DMS153 (cell line): ENCODE data around the gene IL18.
A peak's percentile ranks its signal among the peaks of the same experiment; 100 is the strongest.
"Not testable (repeated sequence)": the region's sequence is repeated elsewhere in the genome, so short reads cannot be mapped to it uniquely, and the experiment has no call there.

Experiments used
- DNase-seq: peaks from one replicate; lab custom pipeline; 2025; lab: John Stamatoyannopoulos, UW

Gene IL18

DNA sequence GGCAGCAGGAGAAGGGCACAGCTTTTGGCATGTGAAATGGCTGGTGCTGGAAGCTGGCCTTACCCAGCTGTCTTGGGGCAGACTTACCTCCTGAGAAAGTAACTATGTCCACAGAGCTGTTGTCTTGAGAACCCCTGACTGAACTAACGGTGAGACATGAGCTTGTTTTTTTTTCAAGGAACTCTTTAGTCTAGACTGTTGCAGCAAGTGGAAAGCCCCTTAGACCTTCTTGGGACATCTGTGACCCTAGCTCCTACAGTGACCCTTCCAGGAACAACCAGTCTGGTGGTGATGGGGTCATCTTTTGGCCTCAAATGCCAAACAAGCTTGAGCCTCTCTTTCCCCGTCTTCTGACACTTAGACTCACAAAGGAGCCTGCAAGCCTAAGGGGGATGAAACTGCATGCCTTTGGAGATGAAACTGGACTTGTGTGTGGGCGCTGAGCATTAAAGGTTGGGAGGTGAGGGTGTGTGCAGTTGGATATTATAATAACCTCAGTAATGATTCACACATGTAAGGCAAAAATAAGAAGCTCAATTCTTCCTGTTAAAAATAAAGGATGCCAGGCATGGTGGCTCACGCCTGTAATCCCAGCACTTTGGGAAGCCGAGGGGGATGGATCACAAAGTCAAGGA lies 41.8 kb downstream of the IL18 start:
- no peak for DNase-seq

DNA sequence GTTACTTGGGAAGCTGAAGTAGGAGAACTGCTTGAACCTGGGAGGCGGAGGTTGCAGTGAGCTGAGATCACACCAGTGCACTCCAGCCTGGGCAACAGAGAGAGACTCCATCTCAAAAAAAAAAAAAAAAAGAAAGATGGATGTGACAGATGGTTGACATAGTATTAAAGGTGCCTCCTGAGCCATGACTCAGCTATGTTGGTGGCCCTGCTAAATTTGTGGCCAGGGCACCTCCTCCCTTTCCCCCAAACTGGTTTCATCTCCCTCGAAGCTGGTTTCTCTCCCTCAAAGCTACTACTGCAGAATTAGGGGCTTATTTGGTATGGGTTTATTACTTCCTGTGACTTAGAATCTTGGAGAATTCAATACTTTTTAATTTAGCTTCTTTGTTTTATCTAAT lies 45.7 kb downstream of the IL18 start:
- no peak for DNase-seq

DNA sequence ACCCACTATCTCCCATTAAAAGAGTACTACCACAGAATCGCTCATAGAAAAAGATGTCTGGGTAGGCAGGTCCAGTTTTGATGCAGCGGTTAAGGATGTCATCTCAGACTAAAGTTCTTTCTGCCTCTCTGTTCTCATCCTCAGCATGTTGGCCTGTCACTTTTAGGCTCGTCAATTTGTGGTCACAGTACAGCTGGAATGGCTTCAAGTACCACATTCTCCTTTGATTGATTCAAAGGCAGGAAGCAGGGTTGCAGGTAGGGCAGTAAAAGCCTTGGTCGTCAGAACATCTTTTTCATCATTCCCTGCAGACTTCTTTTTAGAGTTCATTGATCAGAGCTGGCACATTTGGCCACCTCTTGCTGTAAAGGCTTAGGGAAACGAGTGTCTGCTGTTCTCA lies 48.5 kb downstream of the IL18 start:
- DNase-seq, result no peak

DNA sequence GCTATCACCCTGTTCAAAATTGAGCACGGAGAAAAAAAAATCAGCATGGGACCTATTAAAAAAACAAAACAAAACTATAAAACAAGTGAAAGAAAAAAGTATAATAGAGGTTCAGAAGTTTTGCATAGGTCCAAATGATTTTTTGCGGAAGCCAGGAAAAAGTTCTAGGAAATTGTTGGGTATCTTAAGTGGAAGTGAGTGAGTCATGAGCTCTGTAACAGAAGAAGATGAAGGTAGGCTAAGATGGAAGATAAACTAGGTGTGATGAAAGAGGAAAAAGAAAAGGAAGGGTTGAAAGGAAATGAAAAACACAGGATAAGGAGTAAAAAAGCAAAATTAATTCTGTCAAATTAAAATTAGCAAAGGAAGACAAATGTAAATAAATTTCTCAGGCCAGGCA lies 49.4 kb downstream of the IL18 start:
- DNase-seq, result no peak

DNA sequence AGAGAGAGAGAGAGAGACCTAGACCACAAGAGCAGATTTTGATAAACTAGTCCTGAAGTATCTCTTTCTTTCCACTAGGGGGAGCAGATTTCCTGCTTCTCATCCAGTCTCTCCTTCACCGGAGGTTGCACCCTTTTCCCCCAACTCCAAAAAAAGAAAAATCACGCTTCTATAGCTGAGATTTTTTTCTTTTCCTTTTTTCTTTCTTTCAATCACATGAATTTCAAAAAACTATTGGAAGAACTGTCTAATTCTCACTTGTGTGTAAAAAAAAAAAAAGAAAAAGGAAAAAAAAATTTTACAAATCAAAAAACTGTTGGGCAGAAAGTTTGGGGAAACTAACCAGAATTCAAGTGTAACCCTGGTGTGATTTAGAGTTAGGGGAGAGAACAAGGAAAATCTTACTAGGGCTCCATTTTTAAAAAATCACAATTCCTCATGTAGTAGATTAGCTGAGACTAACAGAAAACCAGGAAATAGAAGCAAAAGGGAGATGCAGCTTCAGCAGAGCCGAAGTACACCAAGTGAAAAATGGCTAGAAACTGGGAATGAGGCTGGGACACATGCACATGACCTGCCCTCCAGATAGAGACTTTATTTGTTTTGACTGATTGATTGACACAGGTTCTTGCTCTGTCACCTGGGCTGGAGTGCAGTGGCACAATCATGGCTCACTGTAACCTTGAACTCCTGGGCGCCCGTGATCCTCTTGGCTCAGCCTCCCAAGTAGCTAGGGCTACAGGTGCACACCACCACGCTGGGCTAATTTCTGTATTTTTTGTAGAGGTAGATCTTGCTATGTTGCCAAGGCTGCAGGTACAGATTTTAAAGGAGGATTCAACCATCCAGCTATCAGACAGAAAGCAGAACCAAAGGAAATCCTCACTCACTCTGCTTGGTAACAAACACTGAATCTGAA lies 50.1 kb downstream of the IL18 start:
- peak; percentile 65 for DNase-seq

DNA sequence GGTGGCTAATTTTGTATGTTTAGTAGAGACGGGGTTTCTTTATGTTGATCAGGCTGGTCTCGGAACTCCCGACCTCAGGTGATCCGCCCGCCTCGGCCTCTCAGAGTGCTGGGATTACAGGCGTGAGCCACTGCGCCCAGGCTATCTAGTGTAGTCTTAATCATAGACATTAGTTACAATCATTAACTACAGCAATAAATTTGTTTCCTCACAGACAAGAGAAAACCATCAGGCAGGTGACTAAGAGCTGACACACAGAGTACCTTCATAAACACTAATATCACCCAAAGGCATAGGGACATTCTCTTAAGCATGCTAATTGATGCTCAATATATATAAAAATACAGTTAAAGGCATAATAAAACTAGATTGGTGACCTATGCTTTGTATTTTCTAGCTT lies 57.8 kb downstream of the IL18 start:
- DNase-seq, result no peak

DNA sequence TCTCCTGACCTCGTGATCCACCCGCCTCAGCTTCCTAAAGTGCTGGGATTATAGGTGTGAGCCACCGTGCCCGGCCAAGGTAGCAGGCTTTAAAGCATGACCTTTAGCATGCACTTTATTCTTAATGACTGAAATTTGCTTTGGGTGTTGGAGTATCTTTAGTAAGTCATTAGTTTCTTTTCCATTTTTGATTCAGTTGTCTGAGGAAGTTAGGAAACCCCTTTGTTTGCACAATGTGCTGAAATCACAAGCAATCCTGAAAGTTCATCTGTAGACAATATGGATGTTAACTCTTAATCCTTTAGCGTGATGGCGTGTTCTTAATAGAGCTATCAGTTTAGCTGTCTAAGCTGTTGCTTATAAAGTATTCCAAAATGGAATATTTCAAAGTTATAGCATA lies 60.4 kb downstream of the IL18 start:
- no peak for DNase-seq

DNA sequence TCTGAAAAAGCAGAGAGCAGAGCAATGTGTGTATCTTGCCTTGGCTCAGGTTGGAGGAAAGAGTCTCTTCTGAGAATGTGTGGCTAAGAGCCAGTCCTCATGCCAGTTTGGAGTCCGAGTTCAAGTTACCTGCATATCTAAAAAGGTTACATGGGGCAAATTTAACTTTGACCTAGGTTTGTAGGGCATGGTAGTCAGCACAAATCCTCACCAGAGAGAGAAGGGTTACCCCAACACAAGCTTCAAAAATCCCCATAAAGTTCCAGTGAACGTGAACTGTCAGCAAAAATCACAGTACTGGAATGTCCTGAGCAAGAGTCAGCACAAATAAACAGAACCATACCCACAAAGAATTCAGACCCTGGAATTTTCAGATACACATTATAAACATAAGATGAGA lies 63.4 kb downstream of the IL18 start:
- no peak for DNase-seq

DNA sequence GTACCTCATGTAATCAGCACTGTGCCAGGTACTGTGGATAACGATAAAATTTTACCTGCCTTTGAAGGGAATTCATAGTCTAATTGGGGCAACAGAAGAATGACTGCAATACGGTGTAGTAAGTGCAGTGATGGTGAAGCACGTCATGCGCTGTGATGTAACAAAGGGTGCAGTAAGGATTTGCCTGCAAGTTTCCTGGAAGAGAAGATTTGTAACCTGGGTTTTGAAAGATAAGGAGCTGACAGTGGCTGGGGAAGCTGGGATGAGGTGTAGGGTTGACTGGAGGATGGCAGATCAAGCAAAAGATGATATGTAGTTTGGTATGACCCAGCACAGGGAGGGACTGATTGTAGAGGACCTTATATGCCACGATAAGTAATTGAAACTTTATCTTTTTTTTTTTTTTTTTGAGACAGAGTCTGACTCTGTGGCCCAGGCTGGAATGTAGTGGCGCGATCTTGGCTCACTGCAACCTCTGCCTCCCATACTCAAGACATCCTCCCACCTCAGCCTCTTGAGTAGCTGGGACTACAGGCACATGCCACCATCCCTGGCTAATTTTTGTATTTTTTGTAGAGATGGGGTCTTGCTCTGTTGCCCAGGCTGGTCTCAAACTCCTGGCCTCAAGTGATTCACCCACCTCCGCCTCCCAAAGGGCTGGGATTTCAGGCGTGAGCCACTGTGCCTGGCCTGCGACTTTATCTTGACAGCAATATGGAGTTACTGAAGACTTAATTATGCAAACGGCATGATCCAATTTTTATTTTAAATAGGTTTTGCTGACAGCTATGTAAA lies 66.0 kb downstream of the IL18 start:
- no peak for DNase-seq

DNA sequence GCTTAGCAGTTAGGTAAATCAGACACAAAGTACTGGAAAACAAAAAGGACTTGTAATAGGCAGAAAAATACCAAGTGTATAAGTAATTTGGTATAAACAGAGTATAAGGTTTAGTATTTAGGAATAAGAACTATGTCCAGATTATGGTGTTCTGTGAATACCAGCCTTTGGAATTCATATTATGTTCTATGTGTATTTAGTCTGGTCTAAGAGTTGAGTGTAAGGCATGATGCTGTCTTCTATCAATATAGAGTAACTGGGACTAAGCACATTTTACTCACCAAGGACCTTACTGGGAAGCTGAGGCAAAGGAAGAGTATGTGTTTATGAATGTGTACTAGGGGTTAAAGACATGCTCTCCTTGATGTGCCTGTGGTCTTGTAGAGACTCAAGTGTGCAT lies 67.7 kb downstream of the IL18 start:
- no peak for DNase-seq

DNA sequence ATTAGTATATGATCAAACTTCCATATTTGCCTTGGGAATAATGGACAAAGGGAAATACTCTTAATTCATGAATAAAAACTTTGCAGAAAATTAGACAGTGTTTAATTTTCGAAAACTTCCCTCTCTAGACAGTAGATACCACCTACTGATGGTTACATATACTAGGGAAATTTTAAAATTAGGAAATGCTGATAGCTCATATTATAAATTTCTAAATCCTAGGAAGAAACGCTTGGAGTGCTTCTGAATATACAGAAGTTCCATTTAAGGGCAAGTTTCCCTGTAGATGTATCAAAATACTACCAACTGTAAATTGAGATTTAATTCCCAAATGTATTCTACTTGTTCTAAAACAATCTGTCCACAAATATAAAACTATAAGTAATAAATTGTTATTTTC lies 68.6 kb downstream of the IL18 start:
- DNase-seq, result not testable (repeated sequence)
